HCT116 (cell line): ENCODE results near the gene BRSK2.
A peak's percentile ranks its signal among the peaks of the same experiment; 100 is the strongest.

Experiments used
- CTCF ChIP-seq, 3 experiments: fragments of 200-600 bp in 1 of 3; sonication (generic) in 1 of 3; IDR thresholded peaks in 2 of 3; conservative IDR thresholded peaks in 1 of 3; 2 replicates each; pipeline ENCODE4 v1.5.1; 2012 to 2017; ENCODE audit warnings: low read depth in 2 of 3, low read length in 2 of 3, antibody characterized with exemption in 1 of 3, borderline replicate concordance in 1 of 3, control low read depth in 1 of 3, mild to moderate bottlenecking in 1 of 3, mixed read lengths in 1 of 3, mixed run types in 1 of 3, moderate library complexity in 1 of 3; ENCODE audit not compliant: insufficient read depth in 1 of 3
- REST ChIP-seq: IDR thresholded peaks from 2 replicates; pipeline ENCODE4 v1.6.1; 2012; ENCODE audit warnings: low read depth
- ZNF274 ChIP-seq: fragments of 200-500 bp; sonication (Bioruptor generic); IDR thresholded peaks from 2 replicates; pipeline ENCODE4 v1.6.1; 2014; ENCODE audit warnings: mild to moderate bottlenecking, low read depth, low read length, inconsistent platforms

GRCh38 chr11:1422481-1422880 lies 32.7 kb downstream of the BRSK2 start:
- TF ChIP-seq REST (peak; percentile 53), CTCF (IDR thresholded peaks at IDR 0.05 in 2 of 3, conservative IDR thresholded peaks at IDR 0.05 in 1 of 3; ENCODE audit: borderline replicate concordance in 1 of 3, insufficient read depth in 1 of 3, low read depth in 2 of 3, low read length in 2 of 3) (no peak), ZNF274 (no peak)
